ENCODE data around the gene TECPR1.

The TECPR1 gene

DNA sequence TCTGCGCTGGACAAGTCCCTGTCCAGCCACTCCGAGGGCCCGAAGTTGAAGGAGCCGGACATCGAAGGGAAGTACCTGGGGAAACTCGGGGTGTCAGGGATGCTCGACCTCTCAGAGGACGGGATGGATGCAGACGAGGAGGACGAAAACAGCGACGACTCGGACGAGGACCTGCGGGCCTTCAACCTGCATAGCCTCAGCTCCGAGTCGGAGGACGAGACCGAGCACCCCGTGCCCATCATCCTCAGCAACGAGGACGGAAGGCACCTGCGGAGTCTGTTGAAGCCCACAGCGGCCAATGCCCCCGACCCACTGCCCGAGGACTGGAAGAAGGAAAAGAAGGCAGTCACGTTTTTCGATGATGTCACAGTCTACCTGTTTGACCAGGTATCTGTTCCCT lies 57.8 kb downstream of the TECPR1 start:
- Histone ChIP-seq H4K8ac (ENCODE audit: low read depth, low read length) (no peak overlapping the region), H3K14ac (ENCODE audit: low read length) (no peak overlapping the region), H3K79me1 (ENCODE audit: low read depth, low read length) (no peaks in the 10 kb centered on the region), H2BK15ac (ENCODE audit: low read length) (no peak overlapping the region), H2AFZ (ENCODE audit: low read length) (no peak overlapping the region), H3K27ac (replicated peaks; ENCODE audit: low read length) (no peak overlapping the region), H3K36me3 (replicated peaks in 1 of 2; ENCODE audit: control insufficient read depth in 2 of 2, insufficient read depth in 2 of 2, low read length in 2 of 2) (peaks cover 23 to 69% of the 10 kb centered on the region in 2 donors), H2BK12ac (ENCODE audit: low read length) (no peak overlapping the region), H2BK120ac (ENCODE audit: low read depth, low read length) (no peak overlapping the region), H2BK5ac (ENCODE audit: low read length) (no peak overlapping the region), H3K27me3 (ENCODE audit: control insufficient read depth in 3 of 3, insufficient read depth in 3 of 3, low read depth in 1 of 3, low read length in 3 of 3) (no peaks in the 10 kb centered on the region), H3K9ac (ENCODE audit: low read depth, low read length, poor library complexity) (no peak overlapping the region), H3K23ac (ENCODE audit: low read depth, low read length, poor library complexity) (no peak overlapping the region), H4K91ac (ENCODE audit: low read depth, low read length, poor library complexity) (no peak overlapping the region), H3K4ac (ENCODE audit: low read length) (no peak overlapping the region), H3K18ac (ENCODE audit: low read length) (no peak overlapping the region), H3K4me2 (ENCODE audit: insufficient read depth, low read length, poor library complexity, severe bottlenecking) (no peak overlapping the region), H3K4me3 (ENCODE audit: low read length in 2 of 2) (no peak overlapping the region), H3K4me1 (ENCODE audit: control insufficient read depth in 2 of 2, insufficient read depth in 1 of 2, low read depth in 1 of 2, low read length in 2 of 2) (no peaks in the 10 kb centered on the region), H3K9me3 (replicated peaks in 1 of 2; ENCODE audit: control insufficient read depth in 2 of 2, insufficient read depth in 1 of 2, low read depth in 1 of 2, low read length in 2 of 2) (peaks cover 2 to 5% of the 10 kb centered on the region in 2 donors), H2AK5ac (ENCODE audit: low read depth, low read length) (no peak overlapping the region)
- no peak for DNase-seq (ENCODE audit: low spot score)
- no CpG with 5 or more reads among the region's 28 CpGs for WGBS, 2 donors (ENCODE audit: extremely low coverage in 2 of 2, insufficient read length in 2 of 2, insufficient replicate concordance in 1 of 2)

DNA sequence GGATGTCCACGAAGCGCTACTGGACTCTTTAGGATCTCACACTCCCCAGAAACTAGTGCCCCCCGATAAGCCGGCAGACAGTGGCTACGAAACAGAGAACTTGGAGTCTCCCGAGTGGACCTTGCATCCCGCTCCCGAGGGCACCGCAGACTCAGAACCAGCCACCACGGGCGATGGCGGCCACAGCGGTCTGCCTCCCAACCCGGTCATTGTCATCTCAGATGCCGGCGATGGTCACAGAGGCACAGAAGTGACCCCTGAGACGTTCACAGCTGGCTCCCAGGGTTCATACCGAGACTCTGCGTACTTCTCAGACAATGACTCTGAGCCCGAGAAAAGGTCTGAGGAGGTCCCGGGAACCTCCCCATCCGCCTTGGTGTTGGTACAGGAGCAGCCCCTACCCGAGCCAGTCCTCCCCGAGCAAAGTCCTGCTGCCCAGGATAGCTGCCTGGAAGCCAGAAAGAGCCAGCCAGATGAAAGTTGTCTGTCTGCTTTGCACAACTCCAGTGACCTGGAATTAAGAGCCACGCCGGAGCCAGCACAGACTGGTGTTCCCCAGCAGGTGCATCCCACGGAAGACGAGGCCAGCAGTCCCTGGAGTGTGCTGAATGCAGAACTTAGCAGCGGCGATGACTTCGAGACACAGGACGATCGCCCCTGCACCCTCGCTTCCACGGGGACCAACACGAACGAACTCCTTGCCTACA lies 58.4 kb downstream of the TECPR1 start:
- Histone ChIP-seq H3K4me2 (ENCODE audit: insufficient read depth, low read length, poor library complexity, severe bottlenecking) (no peak overlapping the region), H3K36me3 (replicated peaks in 1 of 2; ENCODE audit: control insufficient read depth in 2 of 2, insufficient read depth in 2 of 2, low read length in 2 of 2) (peaks cover 23 to 75% of the 10 kb centered on the region in 2 donors), H3K4ac (ENCODE audit: low read length) (no peak overlapping the region), H2BK120ac (ENCODE audit: low read depth, low read length) (no peak overlapping the region), H3K18ac (ENCODE audit: low read length) (no peak overlapping the region), H3K79me1 (ENCODE audit: low read depth, low read length) (no peaks in the 10 kb centered on the region), H3K14ac (ENCODE audit: low read length) (no peak overlapping the region), H3K4me1 (ENCODE audit: control insufficient read depth in 2 of 2, insufficient read depth in 1 of 2, low read depth in 1 of 2, low read length in 2 of 2) (no peaks in the 10 kb centered on the region), H3K4me3 (ENCODE audit: low read length in 2 of 2) (no peak overlapping the region), H3K9me3 (replicated peaks in 1 of 2; ENCODE audit: control insufficient read depth in 2 of 2, insufficient read depth in 1 of 2, low read depth in 1 of 2, low read length in 2 of 2) (peaks cover 4 to 5% of the 10 kb centered on the region in 2 donors), H4K8ac (ENCODE audit: low read depth, low read length) (no peak overlapping the region), H2BK12ac (ENCODE audit: low read length) (no peak overlapping the region), H3K27me3 (ENCODE audit: control insufficient read depth in 3 of 3, insufficient read depth in 3 of 3, low read depth in 1 of 3, low read length in 3 of 3) (no peaks in the 10 kb centered on the region), H3K9ac (ENCODE audit: low read depth, low read length, poor library complexity) (no peak overlapping the region), H2BK15ac (ENCODE audit: low read length) (no peak overlapping the region), H2AK5ac (ENCODE audit: low read depth, low read length) (no peak overlapping the region), H2AFZ (ENCODE audit: low read length) (no peak overlapping the region), H3K27ac (replicated peaks; ENCODE audit: low read length) (no peak overlapping the region), H2BK5ac (ENCODE audit: low read length) (no peak overlapping the region), H4K91ac (ENCODE audit: low read depth, low read length, poor library complexity) (no peak overlapping the region), H3K23ac (ENCODE audit: low read depth, low read length, poor library complexity) (no peak overlapping the region)
- no CpG with 5 or more reads among the region's 37 CpGs for WGBS, 2 donors (ENCODE audit: extremely low coverage in 2 of 2, insufficient read length in 2 of 2, insufficient replicate concordance in 1 of 2)
- DNase-seq (ENCODE audit: low spot score) = no peak

DNA sequence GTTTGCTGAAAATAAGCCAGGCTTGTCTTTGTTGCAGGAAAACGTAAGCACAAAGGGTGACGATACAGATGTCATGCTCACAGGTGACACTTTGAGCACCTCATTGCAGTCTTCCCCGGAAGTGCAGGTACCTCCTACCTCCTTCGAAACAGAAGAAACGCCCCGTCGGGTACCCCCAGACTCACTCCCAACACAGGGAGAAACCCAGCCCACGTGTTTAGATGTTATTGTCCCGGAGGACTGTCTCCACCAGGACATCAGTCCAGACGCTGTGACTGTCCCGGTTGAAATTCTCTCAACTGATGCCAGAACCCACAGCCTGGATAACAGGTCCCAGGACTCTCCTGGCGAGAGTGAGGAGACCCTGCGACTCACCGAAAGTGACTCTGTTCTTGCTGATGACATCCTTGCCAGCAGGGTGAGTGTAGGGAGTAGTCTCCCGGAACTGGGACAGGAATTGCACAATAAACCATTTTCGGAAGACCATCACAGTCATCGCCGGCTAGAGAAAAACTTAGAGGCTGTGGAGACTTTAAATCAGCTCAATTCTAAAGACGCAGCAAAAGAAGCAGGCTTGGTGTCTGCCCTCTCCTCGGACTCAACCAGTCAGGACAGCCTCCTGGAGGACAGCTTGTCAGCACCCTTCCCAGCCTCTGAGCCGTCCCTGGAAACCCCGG lies 59.1 kb downstream of the TECPR1 start:
- WGBS, 2 donors (ENCODE audit: extremely low coverage in 2 of 2, insufficient read length in 2 of 2, insufficient replicate concordance in 1 of 2) = no CpG with 5 or more reads among the region's 22 CpGs
- no peak overlapping the region for H4K8ac ChIP-seq (ENCODE audit: low read depth, low read length)
- H2BK15ac ChIP-seq (ENCODE audit: low read length) = no peak overlapping the region
- DNase-seq (ENCODE audit: low spot score) = no peak
- H3K23ac ChIP-seq (ENCODE audit: low read depth, low read length, poor library complexity) = no peak overlapping the region
- H3K9me3 ChIP-seq (replicated peaks in 1 of 2; ENCODE audit: control insufficient read depth in 2 of 2, insufficient read depth in 1 of 2, low read depth in 1 of 2, low read length in 2 of 2) = peaks cover 5 to 7% of the 10 kb centered on the region in 2 donors
- no peaks in the 10 kb centered on the region for H3K79me1 ChIP-seq (ENCODE audit: low read depth, low read length)
- H3K4ac ChIP-seq (ENCODE audit: low read length) = no peak overlapping the region
- H3K4me1 ChIP-seq (ENCODE audit: control insufficient read depth in 2 of 2, insufficient read depth in 1 of 2, low read depth in 1 of 2, low read length in 2 of 2) = no peaks in the 10 kb centered on the region
- H2BK120ac ChIP-seq (ENCODE audit: low read depth, low read length) = no peak overlapping the region
- no peaks in the 10 kb centered on the region for H3K27me3 ChIP-seq (ENCODE audit: control insufficient read depth in 3 of 3, insufficient read depth in 3 of 3, low read depth in 1 of 3, low read length in 3 of 3)
- H3K27ac ChIP-seq (replicated peaks; ENCODE audit: low read length) = no peak overlapping the region
- H2AK5ac ChIP-seq (ENCODE audit: low read depth, low read length) = no peak overlapping the region
- H2BK5ac ChIP-seq (ENCODE audit: low read length) = no peak overlapping the region
- H2BK12ac ChIP-seq (ENCODE audit: low read length) = no peak overlapping the region
- H3K14ac ChIP-seq (ENCODE audit: low read length) = no peak overlapping the region
- no peak overlapping the region for H3K18ac ChIP-seq (ENCODE audit: low read length)
- H3K4me2 ChIP-seq (ENCODE audit: insufficient read depth, low read length, poor library complexity, severe bottlenecking) = no peak overlapping the region
- peaks cover 23 to 81% of the 10 kb centered on the region in 2 donors for H3K36me3 ChIP-seq (replicated peaks in 1 of 2; ENCODE audit: control insufficient read depth in 2 of 2, insufficient read depth in 2 of 2, low read length in 2 of 2)
- H2AFZ ChIP-seq (ENCODE audit: low read length) = no peak overlapping the region
- H3K9ac ChIP-seq (ENCODE audit: low read depth, low read length, poor library complexity) = no peak overlapping the region
- H3K4me3 ChIP-seq (ENCODE audit: low read length in 2 of 2) = no peak overlapping the region
- no peak overlapping the region for H4K91ac ChIP-seq (ENCODE audit: low read depth, low read length, poor library complexity)

- H2AK5ac ChIP-seq (ENCODE audit: low read depth, low read length) = no peak overlapping the region
- WGBS, 2 donors (ENCODE audit: extremely low coverage in 2 of 2, insufficient read length in 2 of 2, insufficient replicate concordance in 1 of 2) = no CpG with 5 or more reads among the region's 32 CpGs
These were observed 60.2 kb downstream of the TECPR1 start for GRCh38 chr7:98191668-98192431.

More at GRCh38 chr7:98191668-98192431, 60.2 kb downstream of the TECPR1 start:
- Histone ChIP-seq H3K23ac (ENCODE audit: low read depth, low read length, poor library complexity) (no peak overlapping the region), H3K14ac (ENCODE audit: low read length) (no peak overlapping the region), H3K4me1 (ENCODE audit: control insufficient read depth in 2 of 2, insufficient read depth in 1 of 2, low read depth in 1 of 2, low read length in 2 of 2) (no peaks in the 10 kb centered on the region), H3K27ac (replicated peaks; ENCODE audit: low read length) (no peak overlapping the region), H3K36me3 (replicated peaks in 1 of 2; ENCODE audit: control insufficient read depth in 2 of 2, insufficient read depth in 2 of 2, low read length in 2 of 2) (peaks cover 25 to 91% of the 10 kb centered on the region in 2 donors), H3K9ac (ENCODE audit: low read depth, low read length, poor library complexity) (no peak overlapping the region), H2BK5ac (ENCODE audit: low read length) (no peak overlapping the region), H3K4me2 (ENCODE audit: insufficient read depth, low read length, poor library complexity, severe bottlenecking) (no peak overlapping the region), H2BK15ac (ENCODE audit: low read length) (no peak overlapping the region), H2AFZ (ENCODE audit: low read length) (no peak overlapping the region), H2BK120ac (ENCODE audit: low read depth, low read length) (no peak overlapping the region), H3K9me3 (replicated peaks in 1 of 2; ENCODE audit: control insufficient read depth in 2 of 2, insufficient read depth in 1 of 2, low read depth in 1 of 2, low read length in 2 of 2) (peaks cover 5 to 7% of the 10 kb centered on the region in 2 donors), H3K4me3 (ENCODE audit: low read length in 2 of 2) (no peak overlapping the region), H3K4ac (ENCODE audit: low read length) (no peak overlapping the region), H3K27me3 (ENCODE audit: control insufficient read depth in 3 of 3, insufficient read depth in 3 of 3, low read depth in 1 of 3, low read length in 3 of 3) (no peaks in the 10 kb centered on the region), H4K91ac (ENCODE audit: low read depth, low read length, poor library complexity) (no peak overlapping the region), H3K79me1 (ENCODE audit: low read depth, low read length) (no peaks in the 10 kb centered on the region), H2BK12ac (ENCODE audit: low read length) (no peak overlapping the region), H4K8ac (ENCODE audit: low read depth, low read length) (no peak overlapping the region), H3K18ac (ENCODE audit: low read length) (no peak overlapping the region)
- DNase-seq (ENCODE audit: low spot score) = no peak

Measured in neuronal stem cell (in vitro differentiated cells).